Astrocyte of the spinal cord (primary cell): ENCODE results near the gene GDF15.

ENCODE experiments used
- DNase-seq: peaks from one replicate; pipeline ENCODE4 v3.0.0; 2011; ENCODE audit warnings: low read depth, low spot score
- H3K4me3 ChIP-seq: 2 replicates; pipeline ENCODE4 v1.5.1; 2011; ENCODE audit warnings: low read depth, mild to moderate bottlenecking, low read length, moderate library complexity
- CTCF ChIP-seq: IDR thresholded peaks from 2 replicates; pipeline ENCODE4 v1.5.1; 2012; ENCODE audit warnings: low read depth, mild to moderate bottlenecking, low read length, inconsistent platforms
- in situ Hi-C: cut with HindIII; loops from 2 replicates; pipeline ENCODE4 v1.10.0; 2017; ENCODE audit warnings: low sequenced_read_pairs

The GDF15 gene

GRCh38 chr19:18386543-18387271 lies 749 bp downstream of the GDF15 start:
- peak overlapping the region; percentile 58 for H3K4me3 ChIP-seq
- no peak for DNase-seq
- in situ Hi-C loops, result no loop called here

GRCh38 chr19:18388100-18388959 lies 2.4 kb downstream of the GDF15 start:
- DNase-seq, result peak; percentile 56
- TF ChIP-seq CTCF, result peak; percentile 90
- in situ Hi-C loops, result no loop called here
- peak overlapping the region; percentile 58 for H3K4me3 ChIP-seq

More at GRCh38 chr19:18386543-18387271, 749 bp downstream of the GDF15 start:
- no peak for TF ChIP-seq CTCF

DNA sequence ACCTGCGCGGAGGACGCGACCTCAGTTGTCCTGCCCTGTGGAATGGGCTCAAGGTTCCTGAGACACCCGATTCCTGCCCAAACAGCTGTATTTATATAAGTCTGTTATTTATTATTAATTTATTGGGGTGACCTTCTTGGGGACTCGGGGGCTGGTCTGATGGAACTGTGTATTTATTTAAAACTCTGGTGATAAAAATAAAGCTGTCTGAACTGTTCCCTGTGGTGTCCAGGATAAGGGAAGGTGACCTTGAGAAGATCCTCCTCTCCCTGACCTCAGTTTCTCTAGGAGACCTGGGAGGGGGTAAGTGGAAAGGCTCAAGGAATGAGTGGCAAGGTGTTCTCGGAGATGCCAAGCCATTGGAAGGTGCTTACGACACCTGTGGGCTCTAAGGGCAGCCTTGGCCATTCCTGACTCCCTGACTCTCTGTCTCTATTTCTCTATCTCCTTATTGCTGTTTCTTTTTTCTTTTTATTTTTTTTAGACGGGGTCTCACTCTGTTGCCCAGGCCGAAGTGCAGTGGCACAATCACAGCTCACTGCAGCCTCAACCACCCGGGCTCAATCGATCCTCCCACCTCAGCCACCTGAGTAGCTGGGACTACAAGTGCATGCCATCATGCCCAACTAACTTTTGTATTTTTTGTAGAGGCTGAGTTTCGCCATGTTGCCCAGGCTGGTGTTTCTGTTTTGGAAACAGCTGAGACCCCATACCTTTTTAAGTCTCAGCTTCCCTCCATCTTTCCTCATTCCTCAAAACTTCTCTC lies 3.2 kb downstream of the GDF15 start:
- TF ChIP-seq CTCF, result no peak
- in situ Hi-C loops, result no loop called here
- peak overlapping the region; percentile 58 for H3K4me3 ChIP-seq
- no peak for DNase-seq

GRCh38 chr19:18389726-18390064 lies 3.7 kb downstream of the GDF15 start:
- in situ Hi-C loops, result no loop called here
- no peak overlapping the region for H3K4me3 ChIP-seq
- DNase-seq, result no peak
- TF ChIP-seq CTCF, result no peak

DNA sequence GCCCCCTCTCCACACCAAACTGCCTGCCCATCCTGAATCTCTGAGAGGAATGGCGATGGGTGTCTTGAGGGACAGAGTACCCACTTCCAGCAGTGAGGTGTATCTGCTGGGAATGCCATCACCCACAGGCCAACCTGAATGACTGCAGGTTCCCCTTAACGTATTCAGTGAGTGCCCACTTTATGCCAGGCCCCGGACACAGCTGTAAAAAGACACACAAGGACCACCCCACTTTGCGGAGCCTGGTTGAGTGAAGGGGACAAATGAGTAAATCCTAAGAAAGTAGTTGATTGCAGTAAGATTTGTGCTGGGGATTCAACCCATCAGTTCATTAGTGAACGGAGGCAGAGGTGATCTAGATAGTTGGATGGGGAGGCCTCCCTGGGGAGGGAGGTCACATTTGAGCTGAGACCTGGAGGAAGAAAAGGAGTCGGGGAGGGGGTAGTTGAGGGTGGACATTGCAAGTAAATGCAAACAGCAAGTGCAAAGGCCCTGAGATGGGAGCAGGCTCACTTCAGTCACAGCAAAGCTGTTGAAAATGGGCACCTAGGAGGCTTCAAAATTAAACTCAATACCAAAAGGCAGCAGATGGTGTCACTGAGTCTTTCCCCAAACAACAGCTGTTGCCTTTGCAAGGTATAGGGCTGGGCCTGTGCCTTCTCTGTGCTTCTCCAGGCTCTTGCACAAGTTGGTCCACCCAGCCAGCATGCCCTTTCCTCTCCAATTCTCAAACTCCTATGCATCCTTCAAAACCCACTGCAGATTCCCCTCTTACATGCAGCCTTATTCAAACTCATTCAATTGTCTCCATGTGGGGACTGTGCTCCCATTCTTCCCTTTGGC lies 4.3 kb downstream of the GDF15 start:
- no peak for TF ChIP-seq CTCF
- H3K4me3 ChIP-seq, result no peak overlapping the region
- in situ Hi-C loops, result no loop called here
- DNase-seq, result no peak
